Neuronal stem cell (in vitro differentiated cells): ENCODE results near the gene CRACR2B.

ENCODE experiments used
- DNase-seq: peaks from one replicate; pipeline ENCODE4 v3.0.0-alpha.2; 2013; ENCODE audit warnings: low spot score
- H2AFZ ChIP-seq: one replicate; pipeline ENCODE4 v1.6.1; 2013; ENCODE audit warnings: mild to moderate bottlenecking, low read length, inconsistent platforms
- H2AK5ac ChIP-seq: 2 replicates; pipeline ENCODE4 v1.6.1; 2013; ENCODE audit warnings: low read depth, mild to moderate bottlenecking, inconsistent platforms, low read length, moderate library complexity, mixed read lengths
- H2BK120ac ChIP-seq: 2 replicates; pipeline ENCODE4 v1.6.1; 2013; ENCODE audit warnings: low read depth, mild to moderate bottlenecking, inconsistent platforms, low read length, moderate library complexity, mixed read lengths
- H2BK12ac ChIP-seq: one replicate; pipeline ENCODE4 v1.6.1; 2013; ENCODE audit warnings: low read length, inconsistent platforms
- H2BK15ac ChIP-seq: 2 replicates; pipeline ENCODE4 v1.6.1; 2013; ENCODE audit warnings: mild to moderate bottlenecking, low read length, inconsistent platforms, mixed read lengths
- H2BK5ac ChIP-seq: one replicate; pipeline ENCODE4 v1.6.1; 2013; ENCODE audit warnings: inconsistent platforms, mild to moderate bottlenecking, low read length, moderate library complexity
- H3K14ac ChIP-seq: one replicate; pipeline ENCODE4 v1.6.1; 2013; ENCODE audit warnings: low read length, inconsistent platforms
- H3K18ac ChIP-seq: 2 replicates; pipeline ENCODE4 v1.6.1; 2013; ENCODE audit warnings: low read length, inconsistent platforms
- H3K23ac ChIP-seq: 2 replicates; pipeline ENCODE4 v1.6.1; 2013; ENCODE audit warnings: low read depth, mild to moderate bottlenecking, mixed read lengths, low read length, inconsistent platforms; ENCODE audit not compliant: poor library complexity
- H3K27ac ChIP-seq: replicated peaks from 3 replicates; pipeline ENCODE4 v1.5.1; 2013; ENCODE audit warnings: low read length, inconsistent platforms
- H3K27me3 ChIP-seq, 3 experiments: 2 replicates each; pipeline ENCODE4 v1.6.1; 2013; ENCODE audit warnings: low read length in 3 of 3, mild to moderate bottlenecking in 2 of 3, inconsistent platforms in 1 of 3, low read depth in 1 of 3, mixed read lengths in 1 of 3, moderate library complexity in 1 of 3; ENCODE audit not compliant: control insufficient read depth in 3 of 3, insufficient read depth in 3 of 3
- H3K36me3 ChIP-seq, 2 donors: replicated peaks in 1 of 2; 2 replicates each; pipeline ENCODE4 v1.6.1; 2013; ENCODE audit warnings: low read length in 2 of 2; ENCODE audit not compliant: control insufficient read depth in 2 of 2, insufficient read depth in 2 of 2
- H3K4ac ChIP-seq: 2 replicates; pipeline ENCODE4 v1.6.1; 2013; ENCODE audit warnings: inconsistent platforms, mild to moderate bottlenecking, low read length, moderate library complexity
- H3K4me1 ChIP-seq, 2 donors: 1 replicate in 1 of 2; 2 replicates in 1 of 2; pipeline ENCODE4 v1.6.1; 2013; ENCODE audit warnings: low read length in 2 of 2, low read depth in 1 of 2; ENCODE audit not compliant: control insufficient read depth in 2 of 2, insufficient read depth in 1 of 2
- H3K4me2 ChIP-seq: one replicate; pipeline ENCODE4 v1.6.1; 2013; ENCODE audit warnings: mild to moderate bottlenecking, low read length, inconsistent platforms; ENCODE audit not compliant: insufficient read depth, poor library complexity, severe bottlenecking
- H3K4me3 ChIP-seq, 2 donors: 2 replicates each; pipeline ENCODE4 v1.5.1; 2013; ENCODE audit warnings: low read length in 2 of 2, mild to moderate bottlenecking in 2 of 2, inconsistent platforms in 1 of 2, moderate library complexity in 1 of 2
- H3K79me1 ChIP-seq: one replicate; pipeline ENCODE4 v1.6.1; 2013; ENCODE audit warnings: low read depth, mild to moderate bottlenecking, inconsistent platforms, low read length, moderate library complexity
- H3K9ac ChIP-seq: one replicate; pipeline ENCODE4 v1.6.1; 2013; ENCODE audit warnings: mild to moderate bottlenecking, low read depth, low read length, inconsistent platforms; ENCODE audit not compliant: poor library complexity
- H3K9me3 ChIP-seq, 2 donors: replicated peaks in 1 of 2; 2 replicates each; pipeline versions ENCODE3 to v1.6.1; 2013; ENCODE audit warnings: low read length in 2 of 2, mild to moderate bottlenecking in 2 of 2, inconsistent platforms in 1 of 2, low read depth in 1 of 2, mixed read lengths in 1 of 2, moderate library complexity in 1 of 2; ENCODE audit not compliant: control insufficient read depth in 2 of 2, insufficient read depth in 1 of 2
- H4K8ac ChIP-seq: one replicate; pipeline ENCODE4 v1.6.1; 2013; ENCODE audit warnings: low read depth, mild to moderate bottlenecking, inconsistent platforms, low read length, moderate library complexity
- H4K91ac ChIP-seq: one replicate; pipeline ENCODE4 v1.6.1; 2013; ENCODE audit warnings: low read length, low read depth, mild to moderate bottlenecking, inconsistent platforms; ENCODE audit not compliant: poor library complexity
- WGBS, 2 donors: extraction: QIAGEN DNeasy Blood & Tissue Kit; methylation state at CpG; one replicate each; pipeline ENCODE4 v1.1.7; 2013; ENCODE audit warnings: missing lambda C conversion rate in 2 of 2, mixed read lengths in 1 of 2; ENCODE audit not compliant: insufficient read length in 2 of 2, insufficient replicate concordance in 1 of 2; ENCODE audit errors: extremely low coverage in 2 of 2; 5-methylcytosine and 5-hydroxymethylcytosine counted together

Gene CRACR2B

GRCh38 chr11:834371-835316 lies 6.9 kb downstream of the CRACR2B start:
- Histone ChIP-seq H2AK5ac (peak overlapping the region; percentile 81), H3K14ac (no peak overlapping the region), H4K91ac (no peak overlapping the region), H3K4me3 (no peak overlapping the region), H3K27me3 (peaks cover 9 to 23% (median 18%) of the 10 kb centered on the region in 3 experiments), H2BK15ac (peak overlapping the region; percentile 75), H3K27ac (no peak overlapping the region), H2BK120ac (no peak overlapping the region), H4K8ac (peak overlapping the region; percentile 43), H3K9me3 (peaks cover 0 to 3% of the 10 kb centered on the region in 2 donors), H2AFZ (no peak overlapping the region), H3K36me3 (peaks cover 33 to 43% of the 10 kb centered on the region in 2 donors), H3K9ac (peak overlapping the region; percentile 60), H3K4me2 (peak overlapping the region; percentile 25), H3K79me1 (peaks cover 26% of the 10 kb centered on the region), H3K23ac (peak overlapping the region; percentile 85), H2BK12ac (no peak overlapping the region), H3K4me1 (peaks cover 30 to 35% of the 10 kb centered on the region in 2 donors), H2BK5ac (no peak overlapping the region), H3K18ac (peak overlapping the region; percentile 76), H3K4ac (no peak overlapping the region)
- WGBS, 2 donors: no CpG with 5 or more reads among the region's 31 CpGs
- no peak for DNase-seq

- no peak overlapping the region for H2BK12ac ChIP-seq
- no peak overlapping the region for H3K18ac ChIP-seq
- no peak overlapping the region for H3K4me3 ChIP-seq
- no peak overlapping the region for H3K4me2 ChIP-seq
- H3K23ac ChIP-seq: peak overlapping the region; percentile 73
- no peak overlapping the region for H2BK120ac ChIP-seq
- H2BK15ac ChIP-seq: no peak overlapping the region
- no peak overlapping the region for H2AFZ ChIP-seq
- peaks cover 23 to 27% of the 10 kb centered on the region in 2 donors for H3K4me1 ChIP-seq
- H3K4ac ChIP-seq: no peak overlapping the region
- peaks cover 2 to 10% (median 9%) of the 10 kb centered on the region in 3 experiments for H3K27me3 ChIP-seq
- no peak overlapping the region for H4K91ac ChIP-seq
- H3K9ac ChIP-seq: peak overlapping the region; percentile 77
- no peak overlapping the region for H4K8ac ChIP-seq
- no peak overlapping the region for H3K27ac ChIP-seq
- no peak overlapping the region for H3K14ac ChIP-seq
- DNase-seq: no peak
- H3K79me1 ChIP-seq: peaks cover 35% of the 10 kb centered on the region
- peak overlapping the region; percentile 24 for H2BK5ac ChIP-seq
- H3K36me3 ChIP-seq: peaks cover 48 to 60% of the 10 kb centered on the region in 2 donors
- WGBS, 2 donors: no CpG with 5 or more reads among the region's 14 CpGs
- H2AK5ac ChIP-seq: no peak overlapping the region
- peaks cover 0 to 3% of the 10 kb centered on the region in 2 donors for H3K9me3 ChIP-seq
These were observed 8.6 kb downstream of the CRACR2B start for GRCh38 chr11:836274-836673.

GRCh38 chr11:836700-837099 lies 9.0 kb downstream of the CRACR2B start:
- no peak overlapping the region for H2BK120ac ChIP-seq
- H3K9ac ChIP-seq: no peak overlapping the region
- no peak overlapping the region for H4K91ac ChIP-seq
- peaks cover 20 to 24% of the 10 kb centered on the region in 2 donors for H3K4me1 ChIP-seq
- peaks cover 36% of the 10 kb centered on the region for H3K79me1 ChIP-seq
- H3K27me3 ChIP-seq: peaks cover 0 to 6% (median 4%) of the 10 kb centered on the region in 3 experiments
- H3K27ac ChIP-seq: no peak overlapping the region
- H3K14ac ChIP-seq: no peak overlapping the region
- H3K36me3 ChIP-seq: peaks cover 48 to 62% of the 10 kb centered on the region in 2 donors
- H3K18ac ChIP-seq: no peak overlapping the region
- peak overlapping the region; percentile 13 for H2BK5ac ChIP-seq
- no peak overlapping the region for H4K8ac ChIP-seq
- H3K9me3 ChIP-seq: peaks cover 0 to 3% of the 10 kb centered on the region in 2 donors
- DNase-seq: no peak
- no CpG with 5 or more reads among the region's 9 CpGs for WGBS, 2 donors
- peak overlapping the region; percentile 18 for H3K4me2 ChIP-seq
- peak overlapping the region; percentile 85 for H3K23ac ChIP-seq
- H2AK5ac ChIP-seq: peak overlapping the region; percentile 35
- no peak overlapping the region for H2BK15ac ChIP-seq
- H2AFZ ChIP-seq: no peak overlapping the region
- no peak overlapping the region for H3K4ac ChIP-seq
- H3K4me3 ChIP-seq: no peak overlapping the region
- no peak overlapping the region for H2BK12ac ChIP-seq
